PC-3 (cell line): ENCODE measurements around the gene CLEC17A. TPM values are rescaled to one million over a fixed set of nuclear protein-coding genes. Genes with fewer than 3 reads are reported as not detected.

Experiments
- ATAC-seq: fragments of 200-7000 bp; cut with Tn5 transposase; 2 replicates; pipeline ENCODE4 v1.9.1; 2020; ENCODE audit warnings: mild to moderate bottlenecking, moderate library complexity
- BruUV-seq: library from RNA; stranded (reverse); fragments of 400-500 nt; replicated peaks from 2 replicates; lab custom pipeline; 2021; lab: Mats Ljungman, UMichigan
- CTCF ChIA-PET: fragments of 300-600 bp; sonication (Branson Sonifier 250); formaldehyde crosslinking; loops from one replicate; lab custom pipeline; 2022; ENCODE audit warnings: antibody characterized with exemption; lab: Charles Lee
- POLR2A ChIA-PET: fragments of 300-600 bp; sonication (Branson Sonifier 250); formaldehyde crosslinking; loops from one replicate; lab custom pipeline; 2022; ENCODE audit warnings: antibody characterized with exemption; ENCODE audit not compliant: unreplicated experiment; lab: Charles Lee
- DNase-seq: peaks from one replicate; pipeline ENCODE4 v3.0.0-alpha.2; 2015
- H2AFZ ChIP-seq: fragments of 300-600 bp; sonication (generic); 2 replicates; pipeline ENCODE4 v1.6.0; 2016; ENCODE audit warnings: antibody characterized with exemption, low read length
- H3F3A ChIP-seq: fragments of 300-600 bp; sonication (generic); one replicate; pipeline ENCODE4 v1.6.0; 2017; ENCODE audit warnings: antibody characterized with exemption, low read length, control low read depth, mild to moderate bottlenecking; ENCODE audit not compliant: unreplicated experiment
- H3K27ac ChIP-seq: fragments of 300-600 bp; sonication (generic); 2 replicates; pipeline ENCODE4 v1.5.1; 2016; ENCODE audit warnings: mild to moderate bottlenecking, low read length
- H3K27me3 ChIP-seq: fragments of 300-600 bp; sonication (generic); 2 replicates; pipeline ENCODE4 v1.6.1; 2016; ENCODE audit warnings: low read length, mixed read lengths
- H3K36me3 ChIP-seq: fragments of 300-600 bp; sonication (generic); 2 replicates; pipeline ENCODE4 v1.6.1; 2016; ENCODE audit warnings: low read depth, mixed run types, low read length, mixed read lengths
- H3K4me1 ChIP-seq: fragments of 300-600 bp; sonication (generic); 2 replicates; pipeline ENCODE4 v1.5.1; 2016; ENCODE audit warnings: low read length; ENCODE audit not compliant: insufficient read depth
- H3K4me2 ChIP-seq: fragments of 300-600 bp; sonication (generic); 2 replicates; pipeline ENCODE4 v1.6.0; 2016; ENCODE audit warnings: low read length
- H3K4me3 ChIP-seq: fragments of 300-600 bp; sonication (generic); 2 replicates; pipeline ENCODE4 v1.5.1; 2016; ENCODE audit warnings: mild to moderate bottlenecking, low read length, mixed read lengths
- H3K79me2 ChIP-seq: fragments of 300-600 bp; sonication (generic); 2 replicates; pipeline ENCODE4 v1.6.1; 2017; ENCODE audit warnings: low read length, mixed read lengths
- H3K9ac ChIP-seq: fragments of 300-600 bp; sonication (generic); 2 replicates; pipeline ENCODE4 v1.6.0; 2016; ENCODE audit warnings: mild to moderate bottlenecking, low read length
- H3K9me2 ChIP-seq: fragments of 300-600 bp; sonication (generic); replicated peaks from 2 replicates; pipeline ENCODE4 v1.6.1; 2016; ENCODE audit warnings: mixed run types, low read length, mixed read lengths
- H3K9me3 ChIP-seq: fragments of 300-600 bp; sonication (generic); 2 replicates; pipeline ENCODE4 v1.6.1; 2016; ENCODE audit warnings: low read length, mixed read lengths
- H4K20me1 ChIP-seq: fragments of 300-600 bp; sonication (generic); 2 replicates; pipeline ENCODE4 v1.6.1; 2016; ENCODE audit warnings: low read length, mixed read lengths
- EZH2 ChIP-seq: fragments of 300-600 bp; sonication (generic); IDR thresholded peaks from one replicate; pipeline ENCODE4 v1.6.1; 2017; ENCODE audit warnings: antibody characterized with exemption, mild to moderate bottlenecking, low read length; ENCODE audit not compliant: unreplicated experiment
- EZH2phosphoT487 ChIP-seq: fragments of 300-600 bp; sonication (generic); IDR thresholded peaks from 2 replicates; pipeline ENCODE4 v1.6.1; 2018; ENCODE audit warnings: mild to moderate bottlenecking, antibody characterized with exemption, low read length, borderline replicate concordance
- intact Hi-C: fragments of 100-400 bp; cut with micrococcal nuclease; formaldehyde crosslinking; loops from 2 replicates; pipeline ENCODE4 v1.9.0; 2023
- total RNA-seq: library from RNA; depleted of rRNA; stranded (reverse); fragments of >200 nt; gene quantifications from 2 replicates; pipeline ENCODE4 v1.2.3, GENCODE V29; 2014
- TF ChIP-seq, protein P1 (sequence below): fragments of 300-600 bp; sonication (generic); conservative IDR thresholded peaks from 2 replicates; pipeline ENCODE4 v1.5.1; 2017; ENCODE audit warnings: antibody characterized with exemption, low read depth, mild to moderate bottlenecking, low read length

The CLEC17A gene
- total RNA-seq, 1 experiment from 2014 or later = not detected

DNA sequence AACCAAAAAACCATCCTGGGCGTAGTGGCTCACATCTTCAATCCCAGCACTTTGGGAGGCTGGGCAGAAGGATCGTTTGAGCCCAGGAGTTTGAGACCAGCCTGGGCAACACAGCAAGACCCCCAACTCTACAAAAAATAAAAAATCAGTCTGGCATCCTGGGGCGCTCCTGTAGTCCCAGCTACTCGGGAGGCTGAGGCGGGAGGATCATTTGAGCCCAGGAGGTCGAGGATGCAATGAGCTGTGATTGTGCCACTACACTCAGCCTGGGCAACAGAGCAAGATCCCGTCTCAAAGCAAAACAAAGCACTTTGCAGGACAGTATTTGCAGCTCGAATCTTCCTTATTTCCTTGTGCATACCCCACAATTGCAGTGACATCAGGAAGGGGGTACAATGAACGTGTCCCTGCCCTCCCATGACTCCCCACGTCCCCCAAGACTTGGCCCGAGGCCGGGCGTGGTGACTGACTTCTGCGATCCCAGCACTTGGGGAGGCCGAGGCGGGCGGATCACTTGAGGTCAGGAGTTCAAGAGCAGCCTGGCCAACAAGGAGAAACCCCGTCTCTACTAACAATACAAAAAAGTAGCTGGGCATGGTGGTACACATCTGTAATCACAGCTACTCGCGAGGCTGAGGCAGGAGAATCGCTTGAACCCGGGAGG lies 11.9 kb upstream of the CLEC17A start:
- Histone ChIP-seq H4K20me1 (no peaks in the 10 kb centered on the region), H3K9me3 (no peaks in the 10 kb centered on the region), H2AFZ (peak overlapping the region; percentile 98), H3K9ac (peak overlapping the region; percentile 98), H3K27ac (peak overlapping the region; percentile 66; the same call in 1 of the 2 replicates), H3K79me2 (peaks cover 32% of the 10 kb centered on the region), H3K4me2 (peak overlapping the region; percentile 86), H3K27me3 (no peaks in the 10 kb centered on the region), H3K4me3 (peak overlapping the region; percentile 100), H3K9me2 (no peaks in the 10 kb centered on the region), H3K4me1 (peaks cover 13% of the 10 kb centered on the region), H3K36me3 (no peaks in the 10 kb centered on the region), H3F3A (no peaks in the 10 kb centered on the region)
- POLR2A ChIA-PET = interaction anchor here (0.6 kb wide), 1 partner anchor 114 kb away, joined by 6 read pairs; no protein-coding TSS in a partner anchor
- no TSS peak for BruUV-seq
- TF ChIP-seq EZH2 = no peak
- no peak for TF ChIP-seq EZH2phosphoT487
- TF ChIP-seq, protein P1, sequence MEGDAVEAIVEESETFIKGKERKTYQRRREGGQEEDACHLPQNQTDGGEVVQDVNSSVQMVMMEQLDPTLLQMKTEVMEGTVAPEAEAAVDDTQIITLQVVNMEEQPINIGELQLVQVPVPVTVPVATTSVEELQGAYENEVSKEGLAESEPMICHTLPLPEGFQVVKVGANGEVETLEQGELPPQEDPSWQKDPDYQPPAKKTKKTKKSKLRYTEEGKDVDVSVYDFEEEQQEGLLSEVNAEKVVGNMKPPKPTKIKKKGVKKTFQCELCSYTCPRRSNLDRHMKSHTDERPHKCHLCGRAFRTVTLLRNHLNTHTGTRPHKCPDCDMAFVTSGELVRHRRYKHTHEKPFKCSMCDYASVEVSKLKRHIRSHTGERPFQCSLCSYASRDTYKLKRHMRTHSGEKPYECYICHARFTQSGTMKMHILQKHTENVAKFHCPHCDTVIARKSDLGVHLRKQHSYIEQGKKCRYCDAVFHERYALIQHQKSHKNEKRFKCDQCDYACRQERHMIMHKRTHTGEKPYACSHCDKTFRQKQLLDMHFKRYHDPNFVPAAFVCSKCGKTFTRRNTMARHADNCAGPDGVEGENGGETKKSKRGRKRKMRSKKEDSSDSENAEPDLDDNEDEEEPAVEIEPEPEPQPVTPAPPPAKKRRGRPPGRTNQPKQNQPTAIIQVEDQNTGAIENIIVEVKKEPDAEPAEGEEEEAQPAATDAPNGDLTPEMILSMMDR = no peak
- ATAC-seq (no peak), DNase-seq (no peak)
- intact Hi-C loops = no loop called here
- CTCF ChIA-PET = interaction anchor here (4.8 kb wide), 1 partner anchor 115 kb away, joined by 147 read pairs; no protein-coding TSS in a partner anchor

DNA sequence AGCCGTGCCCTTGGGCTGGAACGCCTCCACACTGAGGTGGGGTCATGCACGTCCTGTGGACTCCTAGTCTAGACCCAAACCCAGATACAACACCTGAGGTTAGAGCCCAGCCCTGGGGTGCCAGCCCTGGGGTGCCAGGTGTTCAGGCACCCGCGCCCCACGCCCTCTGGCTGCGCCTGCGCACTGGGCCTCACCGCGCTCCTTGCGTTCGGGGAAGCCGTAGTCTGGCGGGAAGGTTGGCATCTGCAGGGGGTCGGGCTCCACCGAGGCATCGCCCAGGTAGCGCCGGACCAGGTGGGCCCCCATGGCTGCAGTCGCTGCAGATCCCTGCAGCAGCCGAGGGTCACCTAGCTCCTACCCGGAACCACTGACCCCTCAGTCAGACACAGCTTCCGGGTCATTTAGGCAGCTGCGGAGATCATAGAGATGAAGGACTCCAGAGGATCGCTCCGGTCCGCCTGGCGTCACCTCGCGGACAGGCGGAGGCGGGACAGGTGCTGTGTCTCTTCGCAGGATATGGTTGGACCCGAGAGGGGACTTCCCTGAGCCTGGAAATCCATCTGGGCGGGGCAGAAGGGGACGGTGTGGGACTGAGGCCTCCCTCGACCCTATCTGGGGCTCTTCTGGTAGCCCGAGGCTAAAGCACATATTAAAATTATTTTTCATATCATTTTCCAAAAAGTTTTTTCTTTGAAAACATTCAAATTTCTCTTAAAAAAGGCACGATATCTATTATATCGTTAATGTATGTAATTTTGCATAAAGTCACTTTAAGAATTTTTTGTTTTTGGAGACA lies 11.0 kb upstream of the CLEC17A start, which contains the start of gene NDUFB7:
Gene NDUFB7, minus strand, starts transcription at position 372 of the 796 bp plus-strand sequence. Its CDS starts 66 bp downstream, at position 306.
- H3K9me2 ChIP-seq = no peaks in the 10 kb centered on the region
- H4K20me1 ChIP-seq = no peaks in the 10 kb centered on the region
- H3F3A ChIP-seq = no peaks in the 10 kb centered on the region
- ChIA-PET CTCF (interaction anchor here (0.7 to 4.8 kb wide), 3 partner anchors 15 to 115 kb away, joined by 3 to 147 read pairs (median 3); no protein-coding TSS in a partner anchor), POLR2A (interaction anchor here (0.6 to 0.7 kb wide), 2 partner anchors 10 to 114 kb away, joined by 3 read pairs; no protein-coding TSS in a partner anchor)
- peak within 1 kb of the TSS; percentile 100 for H3K4me3 ChIP-seq
- peak within 1 kb of the TSS; percentile 98 for H2AFZ ChIP-seq
- H3K79me2 ChIP-seq = peaks cover 32% of the 10 kb centered on the region
- peak within 1 kb of the TSS; percentile 98 for H3K9ac ChIP-seq
- DNase-seq (peak; percentile 97), ATAC-seq (peak; percentile 92)
- H3K4me2 ChIP-seq = peak within 1 kb of the TSS; percentile 86
- TF ChIP-seq, protein P1 = peak; percentile 84
- no peak for TF ChIP-seq EZH2phosphoT487
- H3K36me3 ChIP-seq = no peaks in the 10 kb centered on the region
- H3K27me3 ChIP-seq = no peaks in the 10 kb centered on the region
- H3K4me1 ChIP-seq = peaks cover 13% of the 10 kb centered on the region
- H3K9me3 ChIP-seq = no peaks in the 10 kb centered on the region
- intact Hi-C loops = no loop called here
- peak within 1 kb of the TSS; percentile 66 for H3K27ac ChIP-seq
- BruUV-seq = no TSS peak
